GM23248 (cell line): ENCODE data around the gene IMPACT. TPM values are rescaled to one million over a fixed set of nuclear protein-coding genes. Genes with fewer than 3 reads are reported as not detected.

Experiments used
- DNase-seq: peaks from one replicate; pipeline ENCODE4 v3.0.0-alpha.2; 2015
- H2AFZ ChIP-seq: fragments of 200-600 bp; sonication (generic); 2 replicates; pipeline ENCODE4 v1.6.1; 2016; ENCODE audit warnings: antibody characterized with exemption
- H3F3A ChIP-seq: fragments of 200-600 bp; sonication (generic); 2 replicates; pipeline ENCODE4 v1.6.1; 2016; ENCODE audit warnings: mild to moderate bottlenecking, antibody characterized with exemption, mixed run types; ENCODE audit not compliant: insufficient read depth
- H3K27ac ChIP-seq: fragments of 200-600 bp; sonication (generic); 2 replicates; pipeline ENCODE4 v1.5.1; 2016; ENCODE audit warnings: mild to moderate bottlenecking
- H3K27me3 ChIP-seq: fragments of 200-600 bp; sonication (generic); replicated peaks from 2 replicates; pipeline ENCODE4 v1.6.1; 2016; ENCODE audit warnings: mild to moderate bottlenecking; ENCODE audit not compliant: insufficient read depth
- H3K36me3 ChIP-seq: fragments of 200-600 bp; sonication (generic); 2 replicates; pipeline ENCODE4 v1.6.1; 2016; ENCODE audit warnings: low read depth, mild to moderate bottlenecking
- H3K4me1 ChIP-seq: fragments of 200-600 bp; sonication (generic); 2 replicates; pipeline ENCODE4 v1.6.1; 2016; ENCODE audit warnings: mild to moderate bottlenecking; ENCODE audit not compliant: insufficient read depth
- H3K4me2 ChIP-seq: fragments of 200-600 bp; sonication (generic); one replicate; pipeline ENCODE4 v1.6.1; 2016; ENCODE audit warnings: mild to moderate bottlenecking; ENCODE audit not compliant: unreplicated experiment
- H3K4me3 ChIP-seq: fragments of 200-600 bp; sonication (generic); 2 replicates; pipeline ENCODE4 v1.5.1; 2016; ENCODE audit warnings: mild to moderate bottlenecking
- H3K79me2 ChIP-seq: fragments of 200-600 bp; sonication (generic); 2 replicates; pipeline ENCODE4 v1.6.1; 2016; ENCODE audit warnings: mild to moderate bottlenecking; ENCODE audit not compliant: insufficient read depth
- H3K9ac ChIP-seq: fragments of 200-600 bp; sonication (generic); 2 replicates; pipeline ENCODE4 v1.6.1; 2016; ENCODE audit warnings: mild to moderate bottlenecking
- H3K9me2 ChIP-seq: fragments of 200-600 bp; sonication (generic); 2 replicates; pipeline ENCODE4 v1.6.1; 2016; ENCODE audit warnings: mixed run types, mild to moderate bottlenecking, moderate library complexity; ENCODE audit not compliant: insufficient read depth
- H3K9me3 ChIP-seq: fragments of 200-600 bp; sonication (generic); one replicate; pipeline ENCODE4 v1.6.1; 2017; ENCODE audit warnings: low read depth
- H4K20me1 ChIP-seq: fragments of 200-600 bp; sonication (generic); 2 replicates; pipeline ENCODE4 v1.6.0; 2016; ENCODE audit not compliant: insufficient read depth
- EZH2 ChIP-seq: fragments of 200-600 bp; sonication (generic); IDR thresholded peaks from 2 replicates; pipeline ENCODE4 v1.6.1; 2018; ENCODE audit warnings: antibody characterized with exemption, mild to moderate bottlenecking; ENCODE audit not compliant: insufficient read depth, poor library complexity, severe bottlenecking
- EZH2phosphoT487 ChIP-seq: fragments of 200-600 bp; sonication (generic); IDR thresholded peaks from 2 replicates; pipeline ENCODE4 v1.6.1; 2018; ENCODE audit warnings: antibody characterized with exemption, moderate library complexity, mild to moderate bottlenecking, low read depth; ENCODE audit not compliant: insufficient read depth
- WGBS, 2 experiments: methylation state at CpG; one replicate each; pipeline ENCODE4 v1.1.6; 2015 to 2017; ENCODE audit warnings: low lambda C conversion rate in 2 of 2, low coverage in 1 of 2; ENCODE audit errors: missing lambda C conversion rate in 2 of 2; 5-methylcytosine and 5-hydroxymethylcytosine counted together
- in situ Hi-C: fragments of 300-500 bp; cut with MboI; formaldehyde crosslinking; loops from 2 replicates; pipeline ENCODE4 v1.15.0; 2020
- polyA plus RNA-seq: library from polyadenylated mRNA; unstranded; fragments of >200 nt; fragmentation: Nextera tagmentation; extraction: Ambion mirVana; gene quantifications from 2 replicates; pipeline ENCODE4 v1.2.1, GENCODE V29; 2016
- total RNA-seq: library from RNA; depleted of rRNA; stranded (reverse); fragments of >200 nt; shearing (Covaris generic); gene quantifications from 2 replicates; pipeline ENCODE4 v1.2.3, GENCODE V29; 2014

The IMPACT gene
- total and polyA plus RNA-seq, 2 experiments from 2014 or later, result 43.2 to 61.5 TPM

DNA sequence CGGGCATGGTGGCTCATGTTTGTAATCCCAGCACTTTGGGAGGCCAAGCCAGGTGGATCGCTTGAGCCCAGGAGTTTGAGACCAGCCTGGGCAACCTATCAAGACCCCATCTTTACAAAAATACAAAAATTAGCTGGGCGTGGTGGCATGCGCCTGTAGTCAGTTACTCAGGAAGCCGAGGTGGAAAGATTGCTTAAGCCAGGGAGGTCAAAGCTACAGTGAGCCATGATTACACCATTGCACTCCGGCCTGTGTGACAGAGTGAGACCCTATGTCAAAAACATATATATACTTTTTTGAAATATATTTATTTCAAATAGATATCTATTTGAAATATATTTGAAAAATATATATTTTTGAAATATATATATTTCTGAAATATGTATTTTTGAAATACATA is 39.8 kb upstream of the IMPACT start:
- Histone ChIP-seq H3K9me3 (no peaks in the 10 kb centered on the region), H3K9me2 (no peaks in the 10 kb centered on the region), H3K79me2 (no peaks in the 10 kb centered on the region), H2AFZ (no peak overlapping the region), H3K27ac (no peak overlapping the region), H3K4me2 (no peak overlapping the region), H3K4me3 (no peak overlapping the region), H3K36me3 (no peaks in the 10 kb centered on the region), H3K4me1 (no peaks in the 10 kb centered on the region), H4K20me1 (no peaks in the 10 kb centered on the region), H3F3A (no peaks in the 10 kb centered on the region), H3K27me3 (no peaks in the 10 kb centered on the region), H3K9ac (no peak overlapping the region)
- no peak for TF ChIP-seq EZH2phosphoT487
- no peak for TF ChIP-seq EZH2
- 93 to 96% methylated on average over 6 of the region's 6 CpGs for WGBS, 2 experiments
- DNase-seq, result no peak
- in situ Hi-C loops, result no loop called here

DNA sequence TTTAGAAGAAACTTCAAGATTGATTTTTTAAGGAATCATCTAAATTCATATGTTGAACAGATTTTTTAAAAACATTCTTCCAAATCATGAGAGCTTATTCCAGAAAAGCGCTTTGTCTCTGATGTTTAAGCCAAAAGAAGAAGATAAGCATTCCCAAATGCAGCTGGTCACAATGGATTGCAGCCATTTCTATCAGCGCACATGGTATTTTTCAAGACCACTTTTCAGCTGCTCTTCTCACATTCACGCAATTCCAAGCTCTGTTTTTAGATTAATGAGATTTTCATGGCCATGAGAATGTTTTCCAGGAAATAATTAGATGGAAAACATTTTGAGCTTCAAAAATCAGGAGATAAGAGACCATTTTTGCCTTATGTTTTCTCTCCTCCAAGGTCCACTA is 37.5 kb upstream of the IMPACT start:
- no peaks in the 10 kb centered on the region for H3K79me2 ChIP-seq
- WGBS, 2 experiments, result 71 to 79% methylated on average over 3 of the region's 3 CpGs
- no peaks in the 10 kb centered on the region for H3K27me3 ChIP-seq
- H3K4me3 ChIP-seq, result no peak overlapping the region
- no peaks in the 10 kb centered on the region for H3K4me1 ChIP-seq
- H3K27ac ChIP-seq, result no peak overlapping the region
- no peaks in the 10 kb centered on the region for H4K20me1 ChIP-seq
- H3K9me3 ChIP-seq, result no peaks in the 10 kb centered on the region
- DNase-seq, result no peak
- no peak overlapping the region for H3K9ac ChIP-seq
- TF ChIP-seq EZH2phosphoT487, result no peak
- no peak for TF ChIP-seq EZH2
- in situ Hi-C loops, result no loop called here
- no peak overlapping the region for H3K4me2 ChIP-seq
- no peaks in the 10 kb centered on the region for H3K9me2 ChIP-seq
- H3K36me3 ChIP-seq, result no peaks in the 10 kb centered on the region
- H2AFZ ChIP-seq, result no peak overlapping the region
- H3F3A ChIP-seq, result no peaks in the 10 kb centered on the region

DNA sequence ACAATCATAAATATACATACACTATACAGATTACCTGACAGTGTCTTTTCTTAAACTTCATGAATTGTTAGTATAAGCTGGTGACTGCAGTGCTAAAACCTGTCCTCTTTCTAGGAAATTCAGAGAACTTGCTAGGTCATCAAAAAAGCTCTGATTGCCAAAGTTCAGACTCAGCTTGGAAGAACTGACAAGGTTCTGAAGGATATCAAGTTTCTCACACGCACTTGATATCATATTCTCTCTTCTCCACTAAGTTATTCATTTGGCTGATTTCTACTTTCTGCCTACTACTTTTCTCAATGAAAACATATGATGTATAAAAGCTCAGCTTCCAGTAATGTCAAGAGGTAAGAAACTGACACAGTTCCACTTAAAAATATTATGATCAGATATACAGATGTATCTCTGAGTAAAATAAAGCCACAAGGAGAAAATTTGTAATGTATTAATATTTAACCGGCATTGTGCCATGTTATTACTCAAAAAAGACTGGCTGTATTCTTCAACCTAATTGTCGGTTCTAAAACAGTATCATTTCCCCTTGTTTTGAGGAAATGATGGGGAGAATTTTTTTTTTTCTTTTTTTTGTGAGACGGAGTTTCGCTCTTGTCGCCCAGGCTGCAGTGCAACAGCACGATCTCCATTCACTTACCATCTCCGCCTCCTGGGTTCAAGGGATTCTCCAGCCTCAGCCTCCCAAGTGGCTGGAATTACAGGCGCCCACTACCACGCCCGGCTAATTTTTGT is 31.2 kb upstream of the IMPACT start:
- 42 to 54% methylated on average over 11 of the region's 11 CpGs for WGBS, 2 experiments
- 0 out of 2 replicates have a peak overlapping the region, but pooled peaks have one; percentile 6 for H2AFZ ChIP-seq
- H3K36me3 ChIP-seq, result no peaks in the 10 kb centered on the region
- no peaks in the 10 kb centered on the region for H4K20me1 ChIP-seq
- H3K9me3 ChIP-seq, result no peaks in the 10 kb centered on the region
- no peaks in the 10 kb centered on the region for H3K27me3 ChIP-seq
- H3K4me2 ChIP-seq, result no peak overlapping the region
- H3F3A ChIP-seq, result peaks cover 21% of the 10 kb centered on the region
- no peak overlapping the region for H3K27ac ChIP-seq
- H3K4me1 ChIP-seq, result peaks cover 3% of the 10 kb centered on the region; the same call in 1 of the 2 replicates
- TF ChIP-seq EZH2 (no peak), EZH2phosphoT487 (no peak)
- DNase-seq, result peak; percentile 41
- in situ Hi-C loops, result no loop called here
- H3K79me2 ChIP-seq, result no peaks in the 10 kb centered on the region
- no peak overlapping the region for H3K9ac ChIP-seq
- H3K4me3 ChIP-seq, result no peak overlapping the region
- no peaks in the 10 kb centered on the region for H3K9me2 ChIP-seq

DNA sequence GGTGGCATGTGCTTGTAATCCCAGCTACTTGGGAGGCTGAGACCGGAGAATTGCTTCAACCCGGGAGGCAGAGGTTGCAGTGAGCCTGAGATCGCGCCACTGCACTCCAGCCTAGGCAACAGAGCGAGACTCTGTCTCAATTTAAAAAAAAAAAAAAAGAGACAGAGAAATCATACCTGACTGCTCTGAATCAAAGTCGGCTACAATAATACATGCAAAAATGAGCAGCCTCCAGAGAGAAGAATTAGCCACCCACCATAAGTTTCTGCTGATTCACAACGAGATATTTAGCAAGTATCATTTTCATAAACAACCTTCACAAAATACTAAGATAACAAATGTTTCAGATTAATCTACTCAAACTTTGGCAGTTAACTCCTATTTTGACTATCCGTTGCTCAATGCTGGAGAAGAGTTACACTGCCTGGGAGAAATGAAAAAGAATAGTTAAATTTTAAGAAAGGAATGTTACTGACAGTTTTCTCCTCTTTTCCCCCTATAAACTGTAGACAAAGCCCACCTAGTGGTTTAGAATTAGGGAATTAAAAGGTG is 30.3 kb upstream of the IMPACT start:
- Histone ChIP-seq H3K4me1 (peaks cover 3% of the 10 kb centered on the region; the same call in 1 of the 2 replicates), H2AFZ (peak overlapping the region; percentile 90), H3K27ac (no peak overlapping the region), H3K9me2 (no peaks in the 10 kb centered on the region), H3K9ac (peak overlapping the region; percentile 85), H3F3A (peaks cover 21% of the 10 kb centered on the region), H3K4me3 (peak overlapping the region; percentile 79), H3K36me3 (no peaks in the 10 kb centered on the region), H3K79me2 (no peaks in the 10 kb centered on the region), H4K20me1 (no peaks in the 10 kb centered on the region), H3K27me3 (no peaks in the 10 kb centered on the region), H3K4me2 (peak overlapping the region; percentile 98), H3K9me3 (no peaks in the 10 kb centered on the region)
- WGBS, 2 experiments, result 38 to 41% methylated on average over 8 of the region's 8 CpGs
- DNase-seq, result peak; percentile 37
- TF ChIP-seq EZH2phosphoT487, result no peak
- TF ChIP-seq EZH2, result no peak
- in situ Hi-C loops, result no loop called here
